Left renal pelvis (tissue), 4 donors: ENCODE measurements around the gene TENT4A. TPM values are rescaled to one million over a fixed set of nuclear protein-coding genes. Genes with fewer than 3 reads are reported as not detected.

ENCODE experiments used
- DNase-seq, 4 donors: peaks; one replicate each; pipeline ENCODE4 v3.0.0-alpha.2; 2013; ENCODE audit warnings: low read depth in 4 of 4, low spot score in 3 of 4
- polyA plus RNA-seq, 4 donors: library from polyadenylated mRNA; unstranded; fragments of 120-200 nt; gene quantifications; one replicate each; pipeline ENCODE4 v1.2.1, GENCODE V29; 2013; ENCODE audit not compliant: insufficient read length in 4 of 4

Gene TENT4A
- polyA plus RNA-seq, 4 donors = 24.3 to 35.6 (median 25.8) TPM

GRCh38 chr5:6790346-6790865, 77.2 kb downstream of the TENT4A start:
- DNase-seq = no peak

GRCh38 chr5:6791031-6791430, 77.8 kb downstream of the TENT4A start:
- no peak for DNase-seq

DNA sequence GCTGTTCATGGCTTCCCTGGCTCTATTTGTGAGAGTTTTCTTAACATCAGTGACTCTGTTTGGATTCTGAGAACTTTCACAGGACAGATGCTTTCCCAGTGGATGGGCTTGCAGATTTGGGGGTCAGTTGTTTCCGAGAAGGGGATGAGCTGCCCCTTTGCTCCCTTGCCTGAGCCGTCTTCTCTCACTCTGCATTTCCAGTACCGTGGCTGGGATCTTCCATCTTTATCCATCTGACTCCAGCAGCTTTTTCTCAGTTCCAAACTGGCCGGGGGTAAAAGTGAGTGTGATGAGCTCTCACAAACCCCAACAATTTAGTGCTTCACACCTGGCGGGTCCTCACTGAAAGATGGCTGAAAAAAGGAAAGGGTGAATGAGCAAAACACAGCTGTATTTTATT, 79.1 kb downstream of the TENT4A start:
- DNase-seq = no peak

- no peak for DNase-seq
Measured at GRCh38 chr5:6792911-6793471, 79.8 kb downstream of the TENT4A start.

GRCh38 chr5:6801236-6801635, 88.0 kb downstream of the TENT4A start:
- DNase-seq = no peak

DNA sequence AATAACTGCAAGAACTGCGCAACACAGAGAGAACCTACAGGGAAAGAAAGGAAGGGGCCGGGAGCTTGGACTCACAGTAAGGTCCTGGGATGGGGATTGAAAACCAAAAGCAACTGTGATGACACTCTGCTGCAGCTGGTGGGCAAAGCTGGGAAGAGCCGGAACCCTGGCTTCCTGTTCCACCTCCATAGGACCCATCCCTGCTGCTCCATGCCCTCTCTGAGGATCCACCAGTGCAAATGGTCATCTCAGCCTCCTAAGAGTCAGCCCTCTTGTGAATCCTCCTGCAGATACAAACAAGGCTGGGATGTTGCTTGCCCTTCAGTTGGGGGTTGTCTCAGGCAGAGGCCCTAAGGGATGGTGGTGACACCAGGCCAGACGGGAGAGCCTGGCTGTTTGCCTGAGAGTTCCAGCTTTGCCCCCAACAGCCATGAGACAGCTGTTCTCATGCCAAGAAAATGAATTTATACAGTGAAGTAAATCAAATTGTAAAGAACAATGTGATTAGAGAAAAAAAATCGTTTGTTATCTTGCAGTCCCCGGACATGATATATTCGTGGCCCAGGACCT, 90.8 kb downstream of the TENT4A start:
- DNase-seq = no peak

DNA sequence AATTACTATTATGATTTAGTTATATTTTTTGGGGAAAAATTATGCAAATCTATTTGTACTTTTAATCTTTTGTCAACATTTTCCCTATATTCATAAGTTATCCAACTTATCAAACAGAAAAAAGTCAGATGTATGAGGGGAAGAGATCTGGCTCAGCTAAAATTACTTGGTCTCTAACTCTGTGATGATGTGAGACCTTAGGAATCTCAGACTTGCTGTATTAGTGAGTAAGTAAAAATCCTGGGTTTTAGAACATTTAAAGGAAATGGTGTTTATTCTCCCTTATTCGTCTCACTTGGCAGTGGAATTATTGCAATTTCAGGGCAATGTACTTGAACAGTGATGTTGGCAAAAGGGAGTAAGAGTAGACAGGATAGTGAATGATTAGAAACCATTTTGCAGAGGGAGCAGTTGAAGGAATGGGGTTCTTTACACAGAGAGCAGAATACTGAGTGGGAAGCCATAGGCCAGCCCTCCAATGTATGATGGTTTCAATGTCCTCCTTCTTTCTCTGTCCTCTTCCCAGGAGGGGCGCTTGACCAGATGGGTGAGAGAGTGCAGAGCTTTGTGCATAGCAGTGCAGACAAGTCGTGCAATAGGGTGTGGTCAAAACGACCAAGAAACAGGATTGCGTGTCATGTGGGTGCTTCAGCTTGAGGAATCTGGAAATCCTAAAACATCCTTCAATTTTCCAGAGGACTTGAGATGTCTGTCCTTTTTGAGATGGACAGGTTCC, 91.7 kb downstream of the TENT4A start:
- no peak for DNase-seq

GRCh38 chr5:6805841-6806240, 92.6 kb downstream of the TENT4A start:
- no peak for DNase-seq

Other genes with a start within 250 kb of the TENT4A start
- gene NSUN2, start 80.4 kb upstream of the TENT4A start, polyA plus RNA-seq = 10 to 100 TPM; 49.5 to 61.2 (median 55.9) TPM
- 10 to 100 TPM in 3 of 4 donors, 1 to 10 TPM in 1; 9.3 to 12.2 (median 10.5) TPM for gene SRD5A1, start 80.0 kb upstream of the TENT4A start, polyA plus RNA-seq